Ovary (tissue), 3 donors: ENCODE data around the gene NUBPL.

Experiments used
- CTCF ChIP-seq, 3 donors: fragments of 450-650 bp in 2 of 3; fragments of 200-600 bp in 1 of 3; IDR thresholded peaks; one replicate each; pipeline versions ENCODE4 v1.5.1 to v1.8.0; 2016 to 2022; ENCODE audit warnings: antibody characterized with exemption in 3 of 3, mild to moderate bottlenecking in 1 of 3
- EP300 ChIP-seq: sonication (generic); formaldehyde crosslinking; IDR thresholded peaks from one replicate; pipeline ENCODE4 v1.6.1; 2017; ENCODE audit warnings: antibody characterized with exemption
- POLR2A ChIP-seq: fragments of 450-650 bp; IDR thresholded peaks from one replicate; pipeline ENCODE4 v1.6.1; 2017; ENCODE audit warnings: antibody characterized with exemption, mild to moderate bottlenecking, moderate library complexity
- donor health status: DM: no; HTN: no; CAD: no.

DNA sequence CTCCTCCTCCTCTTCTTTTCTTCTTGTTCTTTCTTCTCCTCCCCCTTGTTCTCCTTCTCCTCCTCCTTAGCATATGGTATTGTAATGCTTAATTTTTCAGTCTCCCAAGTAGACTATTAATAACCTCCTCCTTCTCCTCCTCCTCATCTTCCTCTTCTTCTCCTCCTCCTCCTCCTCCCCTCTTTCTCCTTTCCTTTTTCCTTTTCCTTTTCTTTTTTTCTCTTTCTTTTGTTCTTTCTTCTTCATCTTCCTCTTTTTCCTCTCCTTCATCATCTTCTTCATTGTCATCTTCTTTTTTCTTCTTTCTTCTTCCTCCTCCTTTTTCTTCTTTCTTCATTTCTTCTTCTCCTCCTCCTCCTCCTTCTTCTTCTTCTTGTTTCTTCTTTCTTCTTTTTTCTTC lies 264.3 kb downstream of the NUBPL start:
- TF ChIP-seq CTCF (IDR thresholded peaks at IDR 0.05) = no peak
- no peak for TF ChIP-seq POLR2A
- TF ChIP-seq EP300 = no peak
